GM12878 (cell line): ENCODE results near the gene ERN1. TPM values are rescaled to one million over a fixed set of nuclear protein-coding genes. Genes with fewer than 3 reads are reported as not detected.

Source experiments
- ATAC-seq: fragments of 200-7000 bp; cut with Tn5 transposase; 3 replicates; pipeline ENCODE4 v1.9.1; 2020; ENCODE audit warnings: mild to moderate bottlenecking, moderate library complexity
- BruUV-seq: library from RNA; stranded (reverse); fragments of 400-500 nt; replicated peaks from 2 replicates; lab custom pipeline; 2021; lab: Mats Ljungman, UMichigan
- CTCF ChIA-PET: fragments of 300-600 bp; sonication (Branson Sonifier 250); formaldehyde crosslinking; extraction: SDS; loops from one replicate; lab custom pipeline; 2021; ENCODE audit warnings: inconsistent platforms; lab: Yijun Ruan, JAX
- POLR2A ChIA-PET: fragments of 350-600 bp; formaldehyde crosslinking; extraction: SDS; loops from one replicate; lab custom pipeline; 2021; ENCODE audit warnings: inconsistent platforms; lab: Charles Lee
- RAD21 ChIA-PET: fragments of 300-600 bp; sonication (Branson Sonifier 250); formaldehyde crosslinking; loops from one replicate; lab custom pipeline; 2023; ENCODE audit warnings: antibody characterized with exemption; ENCODE audit not compliant: unreplicated experiment; lab: Charles Lee
- SMC1A ChIA-PET: fragments of 300-600 bp; sonication (Branson Sonifier 250); formaldehyde crosslinking; loops from one replicate; lab custom pipeline; 2023; ENCODE audit not compliant: unreplicated experiment, uncharacterized antibody; lab: Charles Lee
- DNase-seq: peaks from one replicate; pipeline ENCODE4 v3.0.0-alpha.2; 2011; ENCODE audit warnings: low read depth, low spot score
- FAIRE-seq: peaks from 3 replicates; lab custom pipeline; 2011; peaks lifted over from hg19 to GRCh38; lab: Jason Lieb, UNC
- H2AFZ ChIP-seq: 2 replicates; pipeline ENCODE4 v1.6.0; 2011; ENCODE audit warnings: low read depth, low read length, control low read depth; ENCODE audit not compliant: control insufficient read depth
- H3K27ac ChIP-seq: 2 replicates; pipeline ENCODE4 v1.5.1; 2011; ENCODE audit warnings: control low read depth; ENCODE audit not compliant: control insufficient read depth, insufficient read depth
- H3K27me3 ChIP-seq, 2 experiments: replicated peaks in 1 of 2; 2 replicates each; pipeline versions ENCODE4 v1.6.0 to v1.6.1; 2011; ENCODE audit warnings: low read length in 1 of 2; ENCODE audit not compliant: control insufficient read depth in 2 of 2, insufficient read depth in 2 of 2
- H3K36me3 ChIP-seq, 2 experiments: 2 replicates each; pipeline ENCODE4 v1.5.1; 2011; ENCODE audit warnings: low read length in 1 of 2; ENCODE audit not compliant: control insufficient read depth in 2 of 2, insufficient read depth in 2 of 2
- H3K4me1 ChIP-seq: 2 replicates; pipeline ENCODE4 v1.6.1; 2011; ENCODE audit warnings: mild to moderate bottlenecking, low read length, moderate library complexity, mixed read lengths; ENCODE audit not compliant: control insufficient read depth, insufficient read depth
- H3K4me2 ChIP-seq: 2 replicates; pipeline ENCODE4 v1.6.0; 2011; ENCODE audit warnings: control low read depth; ENCODE audit not compliant: control insufficient read depth, insufficient read depth
- H3K4me3 ChIP-seq: fragments of 200-600 bp; sonication (generic); 2 replicates; pipeline ENCODE4 v1.5.1; 2016
- H3K79me2 ChIP-seq: 2 replicates; pipeline ENCODE4 v1.6.0; 2011; ENCODE audit warnings: low read length; ENCODE audit not compliant: control insufficient read depth, insufficient read depth
- H3K9ac ChIP-seq: 2 replicates; pipeline ENCODE4 v1.8.0; 2011; ENCODE audit warnings: low read length, control low read depth, mixed read lengths; ENCODE audit not compliant: control insufficient read depth, insufficient read depth
- H3K9me3 ChIP-seq: replicated peaks from 3 replicates; pipeline ENCODE4 v1.5.1; 2011; ENCODE audit warnings: mild to moderate bottlenecking, low read length; ENCODE audit not compliant: control insufficient read depth, insufficient read depth
- H4K20me1 ChIP-seq: 2 replicates; pipeline ENCODE4 v1.6.0; 2011; ENCODE audit not compliant: control insufficient read depth, insufficient read depth
- DPF2 ChIP-seq: fragments of 450-650 bp; IDR thresholded peaks from 2 replicates; pipeline ENCODE4 v1.6.1; 2017; ENCODE audit warnings: mild to moderate bottlenecking
- GATAD2B ChIP-seq: fragments of 450-650 bp; conservative IDR thresholded peaks from 2 replicates; pipeline ENCODE4 v1.6.1; 2017; ENCODE audit warnings: low read depth, mild to moderate bottlenecking, moderate library complexity
- MYB ChIP-seq: fragments of 150-350 bp; IDR thresholded peaks from 2 replicates; pipeline ENCODE4 v1.6.1; 2014; ENCODE audit warnings: mild to moderate bottlenecking, low read depth, low read length, borderline replicate concordance
- POLR2A ChIP-seq: IDR thresholded peaks from 2 replicates; pipeline ENCODE4 v1.6.1; 2011; ENCODE audit warnings: low read depth, mild to moderate bottlenecking, low read length
- RELA ChIP-seq: fragments of 450-650 bp; IDR thresholded peaks from 2 replicates; pipeline ENCODE4 v1.8.0; 2014; ENCODE audit warnings: borderline replicate concordance; ENCODE audit not compliant: partially characterized antibody
- RUNX3 ChIP-seq: IDR thresholded peaks from 2 replicates; pipeline ENCODE4 v1.6.1; 2012; ENCODE audit warnings: low read length, inconsistent platforms
- TCF3 ChIP-seq: IDR thresholded peaks from 2 replicates; pipeline ENCODE4 v1.6.1; 2012; ENCODE audit warnings: low read depth, mild to moderate bottlenecking, low read length, borderline replicate concordance; ENCODE audit not compliant: insufficient read depth
- WGBS: methylation state at CpG from one replicate; pipeline ENCODE4 v1.1.6; 2016; ENCODE audit warnings: low lambda C conversion rate; ENCODE audit not compliant: insufficient replicate concordance, insufficient coverage; ENCODE audit errors: missing lambda C conversion rate; 5-methylcytosine and 5-hydroxymethylcytosine counted together
- in situ Hi-C: fragments of 300-500 bp; cut with MboI; formaldehyde crosslinking; loops from 9 replicates; pipeline ENCODE4 v1.14.3; 2018; ENCODE audit warnings: mixed read lengths
- intact Hi-C: fragments of 100-400 bp; cut with micrococcal nuclease; formaldehyde crosslinking; loops from one replicate; pipeline ENCODE4 v1.14.2; 2022; ENCODE audit not compliant: unreplicated experiment
- polyA plus RNA-seq, 11 experiments: library from polyadenylated mRNA; depleted of rRNA in 4 of 11; unstranded in 6 of 11; stranded (reverse) in 5 of 11; fragments of >200 nt; fragmentation: Nextera tagmentation in 4 of 11; fragmentation: Illumina TruSeq in 1 of 11; extraction: Ambion mirVana in 4 of 11; extraction: Trizol in 1 of 11; gene quantifications; 1 replicate in 1 of 11; 2 replicates in 10 of 11; pipeline versions ENCODE4 v1.2.1 to v1.2.3, GENCODE V29; 2011 to 2016; ENCODE audit warnings: inconsistent platforms in 2 of 11, missing spikeins in 2 of 11, low read depth in 1 of 11
- total RNA-seq, 4 experiments: library from RNA; depleted of rRNA in 3 of 4; stranded (reverse); fragments of >200 nt in 3 of 4; fragmentation: Illumina TruSeq in 1 of 4; extraction: Trizol in 1 of 4; gene quantifications; 2 replicates each; pipeline versions ENCODE4 v1.2.1 to v1.2.3, GENCODE V29; 2013 to 2021
- TF ChIP-seq, protein P1 (sequence below): fragments of 450-650 bp; formaldehyde crosslinking; IDR thresholded peaks from 2 replicates; pipeline ENCODE4 v1.4.0; 2022; ENCODE audit warnings: mild to moderate bottlenecking, moderate library complexity

ERN1 gene
- total and polyA plus RNA-seq, 10 of the 15 experiments (the other 5 are each of a cell fraction or from before 2014, with no cell fraction given): 2.6 to 19.2 (median 7.6) TPM

DNA sequence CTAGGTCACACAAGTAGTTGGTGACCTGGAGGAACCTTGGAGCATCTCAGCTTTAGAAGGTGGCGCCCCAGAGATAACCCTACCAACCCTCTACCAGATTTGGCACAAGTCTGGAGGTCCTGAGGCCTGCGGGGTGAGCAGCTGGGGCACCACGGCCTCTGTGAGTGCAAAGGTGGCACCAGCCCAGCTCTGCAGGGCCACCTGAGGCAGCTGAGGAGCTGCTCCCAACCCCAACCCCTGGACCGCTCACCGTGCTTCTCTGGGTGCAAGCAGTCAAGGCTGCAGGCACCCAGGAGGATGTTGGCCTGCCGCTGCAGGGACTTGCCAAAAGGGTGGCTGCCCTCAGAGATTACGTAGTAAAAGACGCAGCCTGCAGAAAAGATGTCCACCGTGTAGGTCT is 81.1 kb downstream of the ERN1 start:
- ChIA-PET SMC1A (interaction anchor here (0.9 to 1.8 kb wide), 3 partner anchors 27 to 85 kb away, joined by 3 to 4 read pairs (median 3); no protein-coding TSS in a partner anchor), POLR2A (no interaction called here), CTCF (interaction anchor here (1.2 to 8.4 kb wide), 3 partner anchors 20 to 84 kb away, joined by 3 to 75 read pairs (median 22); no protein-coding TSS in a partner anchor), RAD21 (no interaction called here)
- H3K79me2 ChIP-seq: no peaks in the 10 kb centered on the region
- no peak overlapping the region for H3K9ac ChIP-seq
- WGBS: 93% methylated on average over 9 of the region's 9 CpGs
- no peak overlapping the region for H3K27ac ChIP-seq
- no peaks in the 10 kb centered on the region for H3K27me3 ChIP-seq
- no peak for TF ChIP-seq MYB
- no peak for TF ChIP-seq DPF2
- TF ChIP-seq RELA: no peak
- no peak for TF ChIP-seq RUNX3
- TF ChIP-seq POLR2A: peak; percentile 19; the same call in 1 of the 2 replicates
- TF ChIP-seq GATAD2B: no peak
- TF ChIP-seq, protein P1, sequence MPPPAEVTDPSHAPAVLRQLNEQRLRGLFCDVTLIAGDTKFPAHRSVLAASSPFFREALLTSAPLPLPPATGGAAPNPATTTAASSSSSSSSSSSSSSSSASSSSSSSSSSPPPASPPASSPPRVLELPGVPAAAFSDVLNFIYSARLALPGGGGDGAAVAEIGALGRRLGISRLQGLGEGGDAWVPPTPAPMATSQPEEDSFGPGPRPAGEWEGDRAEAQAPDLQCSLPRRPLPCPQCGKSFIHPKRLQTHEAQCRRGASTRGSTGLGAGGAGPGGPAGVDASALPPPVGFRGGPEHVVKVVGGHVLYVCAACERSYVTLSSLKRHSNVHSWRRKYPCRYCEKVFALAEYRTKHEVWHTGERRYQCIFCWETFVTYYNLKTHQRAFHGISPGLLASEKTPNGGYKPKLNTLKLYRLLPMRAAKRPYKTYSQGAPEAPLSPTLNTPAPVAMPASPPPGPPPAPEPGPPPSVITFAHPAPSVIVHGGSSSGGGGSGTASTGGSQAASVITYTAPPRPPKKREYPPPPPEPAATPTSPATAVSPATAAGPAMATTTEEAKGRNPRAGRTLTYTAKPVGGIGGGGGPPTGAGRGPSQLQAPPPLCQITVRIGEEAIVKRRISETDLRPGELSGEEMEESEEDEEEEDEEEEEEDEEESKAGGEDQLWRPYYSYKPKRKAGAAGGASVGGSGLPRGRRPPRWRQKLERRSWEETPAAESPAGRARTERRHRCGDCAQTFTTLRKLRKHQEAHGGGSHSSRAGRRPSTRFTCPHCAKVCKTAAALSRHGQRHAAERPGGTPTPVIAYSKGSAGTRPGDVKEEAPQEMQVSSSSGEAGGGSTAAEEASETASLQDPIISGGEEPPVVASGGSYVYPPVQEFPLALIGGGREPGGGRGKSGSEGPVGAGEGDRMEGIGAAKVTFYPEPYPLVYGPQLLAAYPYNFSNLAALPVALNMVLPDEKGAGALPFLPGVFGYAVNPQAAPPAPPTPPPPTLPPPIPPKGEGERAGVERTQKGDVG (CRISPR knock-in tag): no peak
- TF ChIP-seq TCF3: no peak
- TF ChIP-seq, all 136 proteins: peak for 1
- no TSS peak for BruUV-seq
- H3K4me3 ChIP-seq: no peak overlapping the region
- in situ Hi-C loops (loop anchor here (25.0 kb wide), 1 partner anchor 238 kb away; no protein-coding TSS in a partner anchor), intact Hi-C loops (no loop called here)
- H3K4me1 ChIP-seq: no peaks in the 10 kb centered on the region
- no peak overlapping the region for H3K4me2 ChIP-seq
- H3K36me3 ChIP-seq: peaks cover 11 to 46% of the 10 kb centered on the region in 2 experiments
- H3K9me3 ChIP-seq: no peaks in the 10 kb centered on the region
- H2AFZ ChIP-seq: no peak overlapping the region
- FAIRE-seq (no peak), DNase-seq (no peak), ATAC-seq (no peak)
- H4K20me1 ChIP-seq: no peaks in the 10 kb centered on the region
